Keratinocyte (primary cell): Measurements from ENCODE around the gene CCL11.

Experiments used
- EZH2 ChIP-seq: IDR thresholded peaks from one replicate; pipeline ENCODE4 v1.6.1; 2012; ENCODE audit warnings: inconsistent platforms, mild to moderate bottlenecking, low read length, moderate library complexity
- TF ChIP-seq, protein P1 (sequence below), 3 experiments: IDR thresholded peaks in 1 of 3; conservative IDR thresholded peaks in 1 of 3; optimal IDR thresholded peaks in 1 of 3; 2 replicates in 2 of 3; 3 replicates in 1 of 3; pipeline versions ENCODE3 to v1.5.1; 2011; ENCODE audit warnings: low read length in 3 of 3, mild to moderate bottlenecking in 3 of 3, moderate library complexity in 2 of 3, control low read depth in 1 of 3, inconsistent platforms in 1 of 3; ENCODE audit not compliant: insufficient read depth in 2 of 3; ENCODE audit errors: extremely low read depth in 1 of 3

DNA sequence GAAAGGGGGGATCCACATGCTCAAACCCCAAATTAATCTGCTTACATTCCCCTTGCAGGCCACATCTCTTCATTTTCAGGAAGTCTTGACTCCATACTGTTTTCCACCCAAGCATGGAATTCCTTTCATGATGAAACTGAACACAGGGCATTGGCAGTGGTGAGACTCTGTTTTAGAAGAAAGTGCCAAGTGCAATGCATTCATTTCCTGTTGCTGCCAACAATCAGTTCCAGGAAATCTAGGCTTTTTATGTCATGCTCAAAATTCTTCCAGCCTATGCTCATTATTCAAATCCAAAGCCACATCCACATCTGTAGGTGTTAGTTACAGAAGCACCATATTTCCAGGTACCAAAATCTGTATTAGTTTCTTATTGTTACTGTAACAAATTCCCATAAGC, 26.4 kb upstream of the CCL11 start:
- TF ChIP-seq EZH2 = no peak
- TF ChIP-seq, protein P1, sequence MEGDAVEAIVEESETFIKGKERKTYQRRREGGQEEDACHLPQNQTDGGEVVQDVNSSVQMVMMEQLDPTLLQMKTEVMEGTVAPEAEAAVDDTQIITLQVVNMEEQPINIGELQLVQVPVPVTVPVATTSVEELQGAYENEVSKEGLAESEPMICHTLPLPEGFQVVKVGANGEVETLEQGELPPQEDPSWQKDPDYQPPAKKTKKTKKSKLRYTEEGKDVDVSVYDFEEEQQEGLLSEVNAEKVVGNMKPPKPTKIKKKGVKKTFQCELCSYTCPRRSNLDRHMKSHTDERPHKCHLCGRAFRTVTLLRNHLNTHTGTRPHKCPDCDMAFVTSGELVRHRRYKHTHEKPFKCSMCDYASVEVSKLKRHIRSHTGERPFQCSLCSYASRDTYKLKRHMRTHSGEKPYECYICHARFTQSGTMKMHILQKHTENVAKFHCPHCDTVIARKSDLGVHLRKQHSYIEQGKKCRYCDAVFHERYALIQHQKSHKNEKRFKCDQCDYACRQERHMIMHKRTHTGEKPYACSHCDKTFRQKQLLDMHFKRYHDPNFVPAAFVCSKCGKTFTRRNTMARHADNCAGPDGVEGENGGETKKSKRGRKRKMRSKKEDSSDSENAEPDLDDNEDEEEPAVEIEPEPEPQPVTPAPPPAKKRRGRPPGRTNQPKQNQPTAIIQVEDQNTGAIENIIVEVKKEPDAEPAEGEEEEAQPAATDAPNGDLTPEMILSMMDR (optimal IDR thresholded peaks at IDR 0.05 in 1 of 3, IDR thresholded peaks at IDR 0.05 in 1 of 3, conservative IDR thresholded peaks at IDR 0.05 in 1 of 3; ENCODE audit: extremely low read depth in 1 of 3, insufficient read depth in 2 of 3, low read length in 3 of 3) = no peak
